ENCODE results near the gene MT3.

DNA sequence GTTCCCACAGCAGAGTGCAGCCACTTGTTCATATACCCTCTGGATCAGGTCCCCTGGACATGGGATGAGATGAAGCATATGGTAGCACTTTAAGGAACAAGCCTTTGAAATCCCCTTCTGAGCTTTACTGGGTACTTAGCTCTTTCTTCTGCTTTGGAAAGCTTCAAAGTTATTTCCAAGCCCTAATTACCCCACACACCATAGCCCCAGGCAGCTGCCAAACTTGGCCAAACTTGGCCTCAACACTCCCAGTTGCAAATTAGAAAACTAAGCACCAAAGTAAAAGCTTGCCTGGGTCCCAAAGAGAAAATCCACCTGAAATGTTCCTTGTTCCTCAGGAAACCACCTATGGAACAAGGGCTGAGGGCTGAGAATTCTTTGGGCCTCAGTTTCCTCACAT is 40.2 kb upstream of the MT3 start:
- TF ChIP-seq, protein P1, sequence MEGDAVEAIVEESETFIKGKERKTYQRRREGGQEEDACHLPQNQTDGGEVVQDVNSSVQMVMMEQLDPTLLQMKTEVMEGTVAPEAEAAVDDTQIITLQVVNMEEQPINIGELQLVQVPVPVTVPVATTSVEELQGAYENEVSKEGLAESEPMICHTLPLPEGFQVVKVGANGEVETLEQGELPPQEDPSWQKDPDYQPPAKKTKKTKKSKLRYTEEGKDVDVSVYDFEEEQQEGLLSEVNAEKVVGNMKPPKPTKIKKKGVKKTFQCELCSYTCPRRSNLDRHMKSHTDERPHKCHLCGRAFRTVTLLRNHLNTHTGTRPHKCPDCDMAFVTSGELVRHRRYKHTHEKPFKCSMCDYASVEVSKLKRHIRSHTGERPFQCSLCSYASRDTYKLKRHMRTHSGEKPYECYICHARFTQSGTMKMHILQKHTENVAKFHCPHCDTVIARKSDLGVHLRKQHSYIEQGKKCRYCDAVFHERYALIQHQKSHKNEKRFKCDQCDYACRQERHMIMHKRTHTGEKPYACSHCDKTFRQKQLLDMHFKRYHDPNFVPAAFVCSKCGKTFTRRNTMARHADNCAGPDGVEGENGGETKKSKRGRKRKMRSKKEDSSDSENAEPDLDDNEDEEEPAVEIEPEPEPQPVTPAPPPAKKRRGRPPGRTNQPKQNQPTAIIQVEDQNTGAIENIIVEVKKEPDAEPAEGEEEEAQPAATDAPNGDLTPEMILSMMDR (conservative IDR thresholded peaks at IDR 0.05) = no peak
- TF ChIP-seq ZFX (IDR thresholded peaks at IDR 0.05) = no peak

All from C4-2B (cell line).